SH-SY5Y (cell line): ENCODE results near the gene KCNN3.

Source experiments
- GATA2 ChIP-seq: IDR thresholded peaks from 2 replicates; pipeline ENCODE4 v1.6.1; 2011; ENCODE audit warnings: mild to moderate bottlenecking, low read depth, low read length
- GATA3 ChIP-seq: IDR thresholded peaks from 2 replicates; pipeline ENCODE4 v1.6.1; 2011; ENCODE audit warnings: low read depth, mild to moderate bottlenecking, low read length, moderate library complexity

GRCh38 chr1:154735061-154735803, 134.8 kb downstream of the KCNN3 start:
- TF ChIP-seq GATA3 (no peak), GATA2 (no peak)
